ENCODE data around the gene TTC22. TPM values are rescaled to one million over a fixed set of nuclear protein-coding genes. Genes with fewer than 3 reads are reported as not detected.

Gene TTC22
- polyA plus RNA-seq, 2 of the 4 experiments (the other 2 are of a cell fraction) = not detected

DNA sequence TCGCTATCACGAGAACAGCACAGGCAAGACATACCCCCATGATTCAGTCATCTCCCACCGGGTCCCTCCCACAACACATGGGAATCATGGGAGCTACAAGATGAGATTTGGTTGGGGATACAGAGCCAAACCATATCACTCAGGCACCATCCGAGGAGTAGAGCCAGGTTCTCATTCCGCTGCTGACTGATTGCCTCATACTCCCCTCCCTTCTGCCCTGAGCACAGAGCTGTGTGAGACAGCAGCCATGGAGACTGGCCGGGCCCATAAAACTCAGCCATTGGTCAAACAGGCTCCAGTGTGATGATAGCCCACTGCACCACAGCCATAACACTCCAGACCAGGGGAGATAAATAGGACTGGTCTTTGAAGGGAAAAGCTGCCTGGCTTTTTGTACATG, 62.9 kb downstream of the TTC22 start (continued):
- TF ChIP-seq, protein P1, sequence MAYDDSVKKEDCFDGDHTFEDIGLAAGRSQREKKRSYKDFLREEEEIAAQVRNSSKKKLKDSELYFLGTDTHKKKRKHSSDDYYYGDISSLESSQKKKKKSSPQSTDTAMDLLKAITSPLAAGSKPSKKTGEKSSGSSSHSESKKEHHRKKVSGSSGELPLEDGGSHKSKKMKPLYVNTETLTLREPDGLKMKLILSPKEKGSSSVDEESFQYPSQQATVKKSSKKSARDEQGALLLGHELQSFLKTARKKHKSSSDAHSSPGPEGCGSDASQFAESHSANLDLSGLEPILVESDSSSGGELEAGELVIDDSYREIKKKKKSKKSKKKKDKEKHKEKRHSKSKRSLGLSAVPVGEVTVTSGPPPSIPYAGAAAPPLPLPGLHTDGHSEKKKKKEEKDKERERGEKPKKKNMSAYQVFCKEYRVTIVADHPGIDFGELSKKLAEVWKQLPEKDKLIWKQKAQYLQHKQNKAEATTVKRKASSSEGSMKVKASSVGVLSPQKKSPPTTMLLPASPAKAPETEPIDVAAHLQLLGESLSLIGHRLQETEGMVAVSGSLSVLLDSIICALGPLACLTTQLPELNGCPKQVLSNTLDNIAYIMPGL (CRISPR knock-in tag; IDR thresholded peaks at IDR 0.05; ENCODE audit: borderline replicate concordance) = no peak
- no peak for TF ChIP-seq FOXS1 (CRISPR knock-in tag; IDR thresholded peaks at IDR 0.05)

DNA sequence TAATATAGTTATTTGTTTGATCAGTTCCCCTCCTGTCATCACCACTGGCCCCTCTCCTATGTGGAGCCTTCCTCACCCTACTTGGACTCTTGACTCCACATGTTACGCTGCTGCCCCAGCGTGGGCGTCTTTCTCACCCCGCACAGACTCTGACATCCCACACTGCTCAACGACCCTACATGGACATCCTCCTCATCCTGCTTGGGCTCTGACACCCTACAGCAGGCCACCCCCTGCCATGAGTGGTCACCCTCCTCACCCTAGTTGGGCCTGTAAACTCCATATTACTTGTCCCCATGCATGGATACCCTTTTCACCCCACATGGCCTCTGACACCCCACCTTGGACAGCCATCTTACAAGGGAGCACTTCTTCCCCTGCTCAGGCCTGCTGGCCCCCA, 64.4 kb downstream of the TTC22 start:
- no peaks in the 10 kb centered on the region for H3K9me3 ChIP-seq
- ATAC-seq (no peak), FAIRE-seq (no peak), DNase-seq (ENCODE audit: low read depth in 1 of 2, low spot score in 1 of 2) (no peak)
- TF ChIP-seq JUN (IDR thresholded peaks at IDR 0.05) (no peak), MYC (IDR thresholded peaks at IDR 0.05; ENCODE audit: borderline replicate concordance, low read length) (no peak), EP300 (IDR thresholded peaks at IDR 0.05) (no peak), HDAC2 (IDR thresholded peaks at IDR 0.05) (no peak), EHMT2 (IDR thresholded peaks at IDR 0.05; ENCODE audit: low read depth) (no peak), HOXB5 (CRISPR knock-in tag; IDR thresholded peaks at IDR 0.05) (no peak), HOXB13 (CRISPR knock-in tag; IDR thresholded peaks at IDR 0.05; ENCODE audit: low read depth) (no peak), MAZ (IDR thresholded peaks at IDR 0.05; ENCODE audit: borderline replicate concordance, low read depth, low read length) (no peak), RFX5 (IDR thresholded peaks at IDR 0.05) (no peak), TP53 (CRISPR knock-in tag; IDR thresholded peaks at IDR 0.05) (no peak), BHLHE40 (IDR thresholded peaks at IDR 0.05; ENCODE audit: low read depth, low read length) (no peak), ZC3H11A (IDR thresholded peaks at IDR 0.05) (no peak), RARB (CRISPR knock-in tag; IDR thresholded peaks at IDR 0.05) (no peak), POLR2AphosphoS2 (conservative IDR thresholded peaks at IDR 0.05; ENCODE audit: low read length) (no peak)
- TF ChIP-seq, protein P2, sequence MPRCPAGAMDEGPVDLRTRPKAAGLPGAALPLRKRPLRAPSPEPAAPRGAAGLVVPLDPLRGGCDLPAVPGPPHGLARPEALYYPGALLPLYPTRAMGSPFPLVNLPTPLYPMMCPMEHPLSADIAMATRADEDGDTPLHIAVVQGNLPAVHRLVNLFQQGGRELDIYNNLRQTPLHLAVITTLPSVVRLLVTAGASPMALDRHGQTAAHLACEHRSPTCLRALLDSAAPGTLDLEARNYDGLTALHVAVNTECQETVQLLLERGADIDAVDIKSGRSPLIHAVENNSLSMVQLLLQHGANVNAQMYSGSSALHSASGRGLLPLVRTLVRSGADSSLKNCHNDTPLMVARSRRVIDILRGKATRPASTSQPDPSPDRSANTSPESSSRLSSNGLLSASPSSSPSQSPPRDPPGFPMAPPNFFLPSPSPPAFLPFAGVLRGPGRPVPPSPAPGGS (IDR thresholded peaks at IDR 0.05) = no peak
- TF ChIP-seq, protein P3, sequence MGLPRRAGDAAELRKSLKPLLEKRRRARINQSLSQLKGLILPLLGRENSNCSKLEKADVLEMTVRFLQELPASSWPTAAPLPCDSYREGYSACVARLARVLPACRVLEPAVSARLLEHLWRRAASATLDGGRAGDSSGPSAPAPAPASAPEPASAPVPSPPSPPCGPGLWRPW (IDR thresholded peaks at IDR 0.05) = no peak
- 87% methylated on average over 5 of the region's 5 CpGs for WGBS (ENCODE audit: missing lambda C conversion rate)
- H3K27ac ChIP-seq = no peak overlapping the region
- no peak overlapping the region for H3K4me3 ChIP-seq
- CTCF ChIA-PET = no interaction called here
- H3K4me2 ChIP-seq = no peak overlapping the region
- no peaks in the 10 kb centered on the region for H3K4me1 ChIP-seq
- POLR2A ChIA-PET = no interaction called here

Other genes starting within 250 kb of the TTC22 start
- not detected in 2 replicates for gene FAM151A, start 177.8 kb downstream of the TTC22 start, polyA plus RNA-seq (2011; rRNA removed)
- gene FAM151A, start 177.8 kb downstream of the TTC22 start, polyA plus RNA-seq (2017; fragmentation: RNase III; extraction: RNeasy Plus Mini Kit Qiagen cat#74134 plus additional on column Dnase treatment) = not detected in 3 replicates
- gene MROH7, start 159.5 kb downstream of the TTC22 start, polyA plus RNA-seq (2011; rRNA removed) = 0.04 TPM in 1 of 2 replicates, not detected in the other
- not detected in 3 replicates for gene MROH7, start 159.5 kb downstream of the TTC22 start, polyA plus RNA-seq (2017; fragmentation: RNase III; extraction: RNeasy Plus Mini Kit Qiagen cat#74134 plus additional on column Dnase treatment)
- gene TTC4, start 85.5 kb downstream of the TTC22 start, polyA plus RNA-seq (2011; rRNA removed) = 27.1 and 32.2 TPM in 2 replicates
- 20.1 to 22.8 TPM (median 20.4 TPM) in 3 replicates for gene TTC4, start 85.5 kb downstream of the TTC22 start, polyA plus RNA-seq (2017; fragmentation: RNase III; extraction: RNeasy Plus Mini Kit Qiagen cat#74134 plus additional on column Dnase treatment)
- 2.3 and 3.7 TPM in 2 replicates for gene PARS2, start 36.8 kb downstream of the TTC22 start, polyA plus RNA-seq (2011; rRNA removed)
- gene PARS2, start 36.8 kb downstream of the TTC22 start, polyA plus RNA-seq (2017; fragmentation: RNase III; extraction: RNeasy Plus Mini Kit Qiagen cat#74134 plus additional on column Dnase treatment) = 2.8 to 2.9 TPM (median 2.9 TPM) in 3 replicates
- gene DHCR24, start 85.9 kb upstream of the TTC22 start, polyA plus RNA-seq (2011; rRNA removed) = 29.9 and 60.3 TPM in 2 replicates
- gene DHCR24, start 85.9 kb upstream of the TTC22 start, polyA plus RNA-seq (2017; fragmentation: RNase III; extraction: RNeasy Plus Mini Kit Qiagen cat#74134 plus additional on column Dnase treatment) = 20.4 to 33.3 TPM (median 30.2 TPM) in 3 replicates
- 0.06 and 0.15 TPM in 2 replicates for gene TMEM61, start 179.3 kb upstream of the TTC22 start, polyA plus RNA-seq (2011; rRNA removed)
- 0.10 to 0.12 TPM in 2 of 3 replicates, not detected in the other for gene TMEM61, start 179.3 kb upstream of the TTC22 start, polyA plus RNA-seq (2017; fragmentation: RNase III; extraction: RNeasy Plus Mini Kit Qiagen cat#74134 plus additional on column Dnase treatment)
- not detected in 2 replicates for gene BSND, start 197.6 kb upstream of the TTC22 start, polyA plus RNA-seq (2011; rRNA removed)
- gene BSND, start 197.6 kb upstream of the TTC22 start, polyA plus RNA-seq (2017; fragmentation: RNase III; extraction: RNeasy Plus Mini Kit Qiagen cat#74134 plus additional on column Dnase treatment) = not detected in 3 replicates
- gene PCSK9, start 238.2 kb upstream of the TTC22 start, polyA plus RNA-seq (2011; rRNA removed) = 1.6 and 1.7 TPM in 2 replicates
- 2.7 to 7.3 TPM (median 4.9 TPM) in 3 replicates for gene PCSK9, start 238.2 kb upstream of the TTC22 start, polyA plus RNA-seq (2017; fragmentation: RNase III; extraction: RNeasy Plus Mini Kit Qiagen cat#74134 plus additional on column Dnase treatment)

All from A549 (cell line).